ENCODE measurements around the gene SSTR5.

- TF ChIP-seq POLR2A (IDR thresholded peaks at IDR 0.05) (no peak), CTCF (IDR thresholded peaks at IDR 0.05) (no peak)
Observed at GRCh38 chr16:1079786-1080525, 7.4 kb downstream of the SSTR5 start.

All from uterus (tissue), 2 donors.